Osteoblast (primary cell): ENCODE data around the gene SOX15. TPM values are rescaled to one million over a fixed set of nuclear protein-coding genes. Genes with fewer than 3 reads are reported as not detected.

ENCODE experiments used
- DNase-seq: peaks from one replicate; pipeline ENCODE4 v3.0.0; 2011; ENCODE audit warnings: low spot score, mixed read lengths; ENCODE audit not compliant: insufficient read length; ENCODE audit errors: missing footprints
- H2AFZ ChIP-seq: 2 replicates; pipeline ENCODE4 v1.6.0; 2011; ENCODE audit warnings: mild to moderate bottlenecking, low read length
- H3K27ac ChIP-seq: 2 replicates; pipeline ENCODE4 v1.5.1; 2011; ENCODE audit warnings: mild to moderate bottlenecking, low read depth, low read length, moderate library complexity
- H3K27me3 ChIP-seq: 2 replicates; pipeline ENCODE4 v1.6.0; 2012; ENCODE audit warnings: mild to moderate bottlenecking, control low read depth, inconsistent platforms, low read length, moderate library complexity; ENCODE audit not compliant: insufficient read depth
- H3K36me3 ChIP-seq: 2 replicates; pipeline ENCODE4 v1.5.1; 2011; ENCODE audit warnings: mild to moderate bottlenecking, low read length, control low read depth, moderate library complexity; ENCODE audit not compliant: insufficient read depth
- H3K4me1 ChIP-seq: 2 replicates; pipeline ENCODE4 v1.5.1; 2011; ENCODE audit warnings: mild to moderate bottlenecking, low read length, control low read depth, moderate library complexity; ENCODE audit not compliant: insufficient read depth
- H3K4me2 ChIP-seq: 2 replicates; pipeline ENCODE4 v1.6.0; 2011; ENCODE audit warnings: mild to moderate bottlenecking, low read length; ENCODE audit not compliant: insufficient read depth
- H3K4me3 ChIP-seq: fragments of 200-600 bp; sonication (generic); 3 replicates; pipeline ENCODE4 v1.5.1; 2012; ENCODE audit warnings: mild to moderate bottlenecking, low read length, inconsistent platforms; ENCODE audit not compliant: insufficient read depth
- H3K79me2 ChIP-seq: 2 replicates; pipeline ENCODE4 v1.6.0; 2012; ENCODE audit warnings: mild to moderate bottlenecking, low read length, control low read depth, inconsistent platforms; ENCODE audit not compliant: insufficient read depth
- H3K9me3 ChIP-seq: 2 replicates; pipeline ENCODE4 v1.5.1; 2011; ENCODE audit warnings: low read depth, low read length, control low read depth
- H4K20me1 ChIP-seq: 2 replicates; pipeline ENCODE4 v1.6.0; 2012; ENCODE audit warnings: mild to moderate bottlenecking, low read length, control low read depth; ENCODE audit not compliant: insufficient read depth
- total RNA-seq: library from RNA; depleted of rRNA; stranded (reverse); fragments of >200 nt; gene quantifications from 2 replicates; pipeline ENCODE4 v1.2.3, GENCODE V29; 2012
- TF ChIP-seq, protein P1 (sequence below): IDR thresholded peaks from 2 replicates; pipeline ENCODE4 v1.5.1; 2011; ENCODE audit warnings: mild to moderate bottlenecking, low read depth, low read length, moderate library complexity; ENCODE audit errors: extremely low read depth

The SOX15 gene
- total RNA-seq, 1 donor, result 0.72 TPM

DNA sequence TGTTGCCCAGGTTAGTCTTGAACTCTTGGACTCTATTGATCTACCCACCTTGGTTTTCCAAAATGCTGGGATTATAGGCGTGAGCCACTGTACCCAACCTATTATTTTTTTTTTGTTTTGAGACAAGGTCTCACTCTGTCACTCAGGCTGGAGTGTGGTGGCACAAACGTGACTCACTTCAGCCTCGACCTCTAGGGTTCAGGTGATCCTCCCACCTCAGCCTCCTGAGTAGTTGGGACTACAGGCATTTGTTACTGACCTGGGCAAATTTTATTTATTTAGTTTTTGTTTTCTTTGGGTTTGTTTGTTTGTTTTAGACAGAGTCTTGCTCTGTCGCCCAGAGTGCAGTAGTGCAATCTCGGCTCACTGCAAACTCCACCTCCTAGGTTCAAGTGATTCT is 33.8 kb upstream of the SOX15 start:
- Histone ChIP-seq H4K20me1 (no peaks in the 10 kb centered on the region), H3K36me3 (no peaks in the 10 kb centered on the region), H3K27me3 (no peaks in the 10 kb centered on the region), H3K79me2 (peaks cover 15% of the 10 kb centered on the region), H3K27ac (no peak overlapping the region), H3K4me3 (no peak overlapping the region), H3K4me2 (no peak overlapping the region), H3K4me1 (peaks cover 5% of the 10 kb centered on the region), H2AFZ (no peak overlapping the region), H3K9me3 (no peaks in the 10 kb centered on the region)
- no peak for DNase-seq
- TF ChIP-seq, protein P1, sequence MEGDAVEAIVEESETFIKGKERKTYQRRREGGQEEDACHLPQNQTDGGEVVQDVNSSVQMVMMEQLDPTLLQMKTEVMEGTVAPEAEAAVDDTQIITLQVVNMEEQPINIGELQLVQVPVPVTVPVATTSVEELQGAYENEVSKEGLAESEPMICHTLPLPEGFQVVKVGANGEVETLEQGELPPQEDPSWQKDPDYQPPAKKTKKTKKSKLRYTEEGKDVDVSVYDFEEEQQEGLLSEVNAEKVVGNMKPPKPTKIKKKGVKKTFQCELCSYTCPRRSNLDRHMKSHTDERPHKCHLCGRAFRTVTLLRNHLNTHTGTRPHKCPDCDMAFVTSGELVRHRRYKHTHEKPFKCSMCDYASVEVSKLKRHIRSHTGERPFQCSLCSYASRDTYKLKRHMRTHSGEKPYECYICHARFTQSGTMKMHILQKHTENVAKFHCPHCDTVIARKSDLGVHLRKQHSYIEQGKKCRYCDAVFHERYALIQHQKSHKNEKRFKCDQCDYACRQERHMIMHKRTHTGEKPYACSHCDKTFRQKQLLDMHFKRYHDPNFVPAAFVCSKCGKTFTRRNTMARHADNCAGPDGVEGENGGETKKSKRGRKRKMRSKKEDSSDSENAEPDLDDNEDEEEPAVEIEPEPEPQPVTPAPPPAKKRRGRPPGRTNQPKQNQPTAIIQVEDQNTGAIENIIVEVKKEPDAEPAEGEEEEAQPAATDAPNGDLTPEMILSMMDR, result no peak

DNA sequence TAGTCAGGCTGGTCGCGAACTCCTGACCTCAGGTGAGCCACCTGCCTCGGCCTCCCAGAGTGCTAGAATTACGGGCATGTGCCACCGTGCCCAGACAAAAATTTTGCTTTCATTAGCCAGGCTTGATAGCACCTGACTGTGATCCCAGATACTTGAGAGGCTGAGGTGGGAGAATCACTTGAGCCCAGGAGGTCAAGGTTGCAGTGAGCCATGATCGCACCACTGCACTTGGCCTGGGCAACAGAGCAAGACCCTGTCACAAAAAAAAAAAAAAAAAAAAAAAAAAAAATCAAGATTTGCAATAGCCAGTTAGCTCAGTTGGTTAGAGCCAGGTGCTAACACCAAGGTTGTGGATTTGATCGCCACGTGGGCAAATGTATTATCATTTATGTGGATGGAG is 30.9 kb upstream of the SOX15 start:
- no peaks in the 10 kb centered on the region for H3K27me3 ChIP-seq
- no peak overlapping the region for H2AFZ ChIP-seq
- no peak for DNase-seq
- H3K9me3 ChIP-seq, result no peaks in the 10 kb centered on the region
- H3K27ac ChIP-seq, result no peak overlapping the region
- H3K4me1 ChIP-seq, result no peaks in the 10 kb centered on the region
- H3K79me2 ChIP-seq, result no peaks in the 10 kb centered on the region
- no peak overlapping the region for H3K4me3 ChIP-seq
- no peak overlapping the region for H3K4me2 ChIP-seq
- TF ChIP-seq, protein P1, result no peak
- no peaks in the 10 kb centered on the region for H4K20me1 ChIP-seq
- H3K36me3 ChIP-seq, result no peaks in the 10 kb centered on the region

DNA sequence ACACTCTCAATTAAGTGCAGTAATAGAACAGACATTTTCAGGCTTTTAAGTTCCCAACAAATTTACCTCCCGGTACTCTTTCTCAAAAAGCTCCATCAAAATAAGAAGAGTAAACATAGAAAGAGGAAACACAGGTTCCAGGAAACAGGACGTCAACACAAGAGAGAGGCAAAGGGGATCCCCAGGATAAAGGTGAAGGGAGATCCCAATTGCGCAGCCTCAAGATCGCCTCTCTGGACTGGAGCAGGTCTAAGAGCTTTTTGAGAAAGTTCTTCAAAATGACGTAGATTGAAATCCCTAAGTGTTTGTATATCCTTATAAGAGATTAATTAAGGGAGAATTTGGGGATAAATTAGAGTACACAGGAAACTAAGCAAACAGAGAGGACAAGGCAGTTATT is 28.7 kb upstream of the SOX15 start:
- no peak for DNase-seq
- Histone ChIP-seq H3K79me2 (peaks cover 8% of the 10 kb centered on the region), H2AFZ (no peak overlapping the region), H3K4me1 (peaks cover 4% of the 10 kb centered on the region), H4K20me1 (peaks cover 6% of the 10 kb centered on the region), H3K27me3 (no peaks in the 10 kb centered on the region), H3K4me2 (no peak overlapping the region), H3K4me3 (no peak overlapping the region), H3K9me3 (no peaks in the 10 kb centered on the region), H3K36me3 (no peaks in the 10 kb centered on the region), H3K27ac (no peak overlapping the region)
- TF ChIP-seq, protein P1, result no peak

DNA sequence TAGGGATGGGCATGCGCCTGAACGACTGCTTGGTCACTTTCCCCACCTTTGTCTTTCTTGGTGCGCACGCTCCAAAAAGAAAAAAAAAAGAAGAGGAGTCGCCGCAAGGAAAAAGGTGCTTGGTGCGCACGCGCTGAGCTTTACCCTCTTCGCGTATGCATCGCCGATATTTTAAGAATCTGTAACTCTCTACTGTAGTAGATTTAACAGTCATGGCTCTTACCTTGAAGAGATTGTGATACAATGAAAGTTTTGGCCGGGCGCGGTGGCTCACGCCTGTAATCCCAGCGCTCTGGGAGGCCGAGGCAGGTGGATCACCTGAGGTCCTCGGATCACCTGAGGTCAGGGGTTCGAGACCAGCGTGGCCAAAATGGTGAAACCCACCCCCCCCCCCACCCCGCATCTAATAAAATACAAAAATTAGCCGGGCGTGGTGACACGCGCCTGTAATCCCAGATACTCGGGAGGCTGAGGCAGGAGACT is 25.4 kb upstream of the SOX15 start:
- H3K4me1 ChIP-seq, result peaks cover 23% of the 10 kb centered on the region
- H3K27me3 ChIP-seq, result no peaks in the 10 kb centered on the region
- peak overlapping the region; percentile 71 for H3K27ac ChIP-seq
- peak overlapping the region; percentile 96 for H2AFZ ChIP-seq
- H3K79me2 ChIP-seq, result peaks cover 39% of the 10 kb centered on the region
- H3K36me3 ChIP-seq, result peaks cover 9% of the 10 kb centered on the region
- no peaks in the 10 kb centered on the region for H3K9me3 ChIP-seq
- peak overlapping the region; percentile 94 for H3K4me2 ChIP-seq
- peak overlapping the region; percentile 92 for H3K4me3 ChIP-seq
- DNase-seq, result no peak
- peaks cover 32% of the 10 kb centered on the region for H4K20me1 ChIP-seq
- TF ChIP-seq, protein P1, result no peak
